ACC112 (cell line): Measurements from ENCODE around the gene ACOX2.

Experiments
- H2AFZ ChIP-seq: fragments of 200-600 bp; sonication (generic); one replicate; pipeline ENCODE4 v1.6.0; 2017; ENCODE audit warnings: antibody characterized with exemption, low read length; ENCODE audit not compliant: unreplicated experiment
- H3K27ac ChIP-seq: fragments of 200-600 bp; sonication (generic); 2 replicates; pipeline ENCODE4 v1.5.1; 2014; ENCODE audit warnings: low read depth, mild to moderate bottlenecking, antibody characterized with exemption, low read length, moderate library complexity
- H3K27me3 ChIP-seq: fragments of 200-600 bp; sonication (generic); 2 replicates; pipeline ENCODE4 v1.6.1; 2014; ENCODE audit warnings: mild to moderate bottlenecking, antibody characterized with exemption, low read length, moderate library complexity, mixed read lengths; ENCODE audit not compliant: insufficient read depth
- H3K36me3 ChIP-seq: fragments of 200-600 bp; sonication (generic); 2 replicates; pipeline ENCODE4 v1.6.1; 2016; ENCODE audit warnings: mild to moderate bottlenecking, antibody characterized with exemption, low read length, moderate library complexity, mixed read lengths; ENCODE audit not compliant: insufficient read depth
- H3K4me1 ChIP-seq: fragments of 200-600 bp; sonication (generic); one replicate; pipeline ENCODE4 v1.6.1; 2016; ENCODE audit warnings: low read length, mixed read lengths; ENCODE audit not compliant: insufficient read depth, unreplicated experiment, control insufficient read depth
- H3K4me3 ChIP-seq: fragments of 200-600 bp; sonication (generic); 2 replicates; pipeline ENCODE4 v1.5.1; 2014; ENCODE audit warnings: mild to moderate bottlenecking, low read depth, low read length
- H3K79me2 ChIP-seq: fragments of 200-600 bp; sonication (generic); one replicate; pipeline ENCODE4 v1.6.0; 2016; ENCODE audit warnings: low read length; ENCODE audit not compliant: control insufficient read depth, unreplicated experiment, insufficient read depth

ACOX2 gene

GRCh38 chr3:58566398-58567250 is 29.6 kb upstream of the ACOX2 start:
- no peaks in the 10 kb centered on the region for H3K79me2 ChIP-seq
- H3K4me1 ChIP-seq, result peaks cover 21% of the 10 kb centered on the region
- no peak overlapping the region for H3K27ac ChIP-seq
- no peak overlapping the region for H2AFZ ChIP-seq
- no peak overlapping the region for H3K4me3 ChIP-seq
- H3K27me3 ChIP-seq, result no peaks in the 10 kb centered on the region
- H3K36me3 ChIP-seq, result no peaks in the 10 kb centered on the region

- no peaks in the 10 kb centered on the region for H3K79me2 ChIP-seq
- no peak overlapping the region for H2AFZ ChIP-seq
- no peak overlapping the region for H3K4me3 ChIP-seq
- no peak overlapping the region for H3K27ac ChIP-seq
- no peaks in the 10 kb centered on the region for H3K36me3 ChIP-seq
- H3K4me1 ChIP-seq, result peaks cover 26% of the 10 kb centered on the region
- no peaks in the 10 kb centered on the region for H3K27me3 ChIP-seq
Observed at GRCh38 chr3:58565621-58566397, 28.8 kb upstream of the ACOX2 start.

- Histone ChIP-seq H3K4me1 (peaks cover 26% of the 10 kb centered on the region), H3K4me3 (peak overlapping the region; percentile 53; the same call in 1 of the 2 replicates), H2AFZ (peak overlapping the region; percentile 55), H3K79me2 (no peaks in the 10 kb centered on the region), H3K27me3 (no peaks in the 10 kb centered on the region), H3K27ac (peak overlapping the region; percentile 80), H3K36me3 (no peaks in the 10 kb centered on the region)
Observed at GRCh38 chr3:58564456-58565160, 27.6 kb upstream of the ACOX2 start.

- Histone ChIP-seq H3K4me1 (peaks cover 26% of the 10 kb centered on the region), H3K4me3 (no peak overlapping the region), H3K79me2 (no peaks in the 10 kb centered on the region), H2AFZ (no peak overlapping the region), H3K27me3 (no peaks in the 10 kb centered on the region), H3K27ac (peak overlapping the region; percentile 80; the same call in 1 of the 2 replicates), H3K36me3 (no peaks in the 10 kb centered on the region)
Observed at GRCh38 chr3:58564054-58564453, 27.1 kb upstream of the ACOX2 start.

- Histone ChIP-seq H3K4me1 (peaks cover 26% of the 10 kb centered on the region), H3K36me3 (no peaks in the 10 kb centered on the region), H3K4me3 (no peak overlapping the region), H3K27ac (no peak overlapping the region), H2AFZ (no peak overlapping the region), H3K79me2 (no peaks in the 10 kb centered on the region), H3K27me3 (no peaks in the 10 kb centered on the region)
Observed at GRCh38 chr3:58563386-58564035, 26.5 kb upstream of the ACOX2 start.

- no peaks in the 10 kb centered on the region for H3K36me3 ChIP-seq
- H3K4me3 ChIP-seq, result no peak overlapping the region
- no peaks in the 10 kb centered on the region for H3K27me3 ChIP-seq
- peaks cover 26% of the 10 kb centered on the region for H3K4me1 ChIP-seq
- H2AFZ ChIP-seq, result no peak overlapping the region
- H3K27ac ChIP-seq, result no peak overlapping the region
- H3K79me2 ChIP-seq, result no peaks in the 10 kb centered on the region
Observed at GRCh38 chr3:58562498-58562897, 25.5 kb upstream of the ACOX2 start.

- no peak overlapping the region for H3K4me3 ChIP-seq
- no peaks in the 10 kb centered on the region for H3K27me3 ChIP-seq
- H3K27ac ChIP-seq, result peak overlapping the region; percentile 52
- peaks cover 26% of the 10 kb centered on the region for H3K4me1 ChIP-seq
- H3K36me3 ChIP-seq, result no peaks in the 10 kb centered on the region
- H2AFZ ChIP-seq, result no peak overlapping the region
- no peaks in the 10 kb centered on the region for H3K79me2 ChIP-seq
Observed at GRCh38 chr3:58560771-58561311, 23.9 kb upstream of the ACOX2 start.

GRCh38 chr3:58559586-58559985 is 22.6 kb upstream of the ACOX2 start:
- no peaks in the 10 kb centered on the region for H3K27me3 ChIP-seq
- peaks cover 20% of the 10 kb centered on the region for H3K4me1 ChIP-seq
- H3K36me3 ChIP-seq, result no peaks in the 10 kb centered on the region
- H2AFZ ChIP-seq, result no peak overlapping the region
- H3K4me3 ChIP-seq, result no peak overlapping the region
- H3K79me2 ChIP-seq, result no peaks in the 10 kb centered on the region
- no peak overlapping the region for H3K27ac ChIP-seq

- no peaks in the 10 kb centered on the region for H3K79me2 ChIP-seq
- H3K27ac ChIP-seq, result no peak overlapping the region
- H3K4me3 ChIP-seq, result no peak overlapping the region
- no peaks in the 10 kb centered on the region for H3K36me3 ChIP-seq
- no peak overlapping the region for H2AFZ ChIP-seq
- H3K4me1 ChIP-seq, result peaks cover 5% of the 10 kb centered on the region
- H3K27me3 ChIP-seq, result no peaks in the 10 kb centered on the region
Observed at GRCh38 chr3:58557491-58557890, 20.5 kb upstream of the ACOX2 start.

- Histone ChIP-seq H3K4me1 (peaks cover 5% of the 10 kb centered on the region), H3K27ac (no peak overlapping the region), H3K79me2 (no peaks in the 10 kb centered on the region), H3K4me3 (no peak overlapping the region), H3K36me3 (no peaks in the 10 kb centered on the region), H3K27me3 (no peaks in the 10 kb centered on the region), H2AFZ (no peak overlapping the region)
Observed at GRCh38 chr3:58556761-58557221, 19.8 kb upstream of the ACOX2 start.
